Fibroblast of the aortic adventitia (primary cell): ENCODE results near the gene NRXN2. TPM values are rescaled to one million over a fixed set of nuclear protein-coding genes. Genes with fewer than 3 reads are reported as not detected.

Experiments used
- DNase-seq: peaks from one replicate; pipeline ENCODE4 v3.0.0-alpha.2; 2010; ENCODE audit warnings: low read depth
- H3K4me3 ChIP-seq: 2 replicates; pipeline ENCODE4 v1.5.1; 2011; ENCODE audit warnings: low read depth, mild to moderate bottlenecking, control low read depth, low read length, moderate library complexity
- CTCF ChIP-seq: IDR thresholded peaks from 2 replicates; pipeline ENCODE4 v1.5.1; 2011; ENCODE audit warnings: mild to moderate bottlenecking, low read length, control low read depth, inconsistent platforms; ENCODE audit not compliant: insufficient read depth
- total RNA-seq: library from RNA; depleted of rRNA; stranded (reverse); fragments of >200 nt; gene quantifications from 2 replicates; pipeline ENCODE4 v1.2.3, GENCODE V29; 2012; ENCODE audit warnings: low replicate concordance

The NRXN2 gene
- total RNA-seq, 1 donor, result 3.3 TPM

GRCh38 chr11:64558869-64559268, 164.1 kb downstream of the NRXN2 start:
- no peak for TF ChIP-seq CTCF
- no peak for DNase-seq
- H3K4me3 ChIP-seq, result no peak overlapping the region

DNA sequence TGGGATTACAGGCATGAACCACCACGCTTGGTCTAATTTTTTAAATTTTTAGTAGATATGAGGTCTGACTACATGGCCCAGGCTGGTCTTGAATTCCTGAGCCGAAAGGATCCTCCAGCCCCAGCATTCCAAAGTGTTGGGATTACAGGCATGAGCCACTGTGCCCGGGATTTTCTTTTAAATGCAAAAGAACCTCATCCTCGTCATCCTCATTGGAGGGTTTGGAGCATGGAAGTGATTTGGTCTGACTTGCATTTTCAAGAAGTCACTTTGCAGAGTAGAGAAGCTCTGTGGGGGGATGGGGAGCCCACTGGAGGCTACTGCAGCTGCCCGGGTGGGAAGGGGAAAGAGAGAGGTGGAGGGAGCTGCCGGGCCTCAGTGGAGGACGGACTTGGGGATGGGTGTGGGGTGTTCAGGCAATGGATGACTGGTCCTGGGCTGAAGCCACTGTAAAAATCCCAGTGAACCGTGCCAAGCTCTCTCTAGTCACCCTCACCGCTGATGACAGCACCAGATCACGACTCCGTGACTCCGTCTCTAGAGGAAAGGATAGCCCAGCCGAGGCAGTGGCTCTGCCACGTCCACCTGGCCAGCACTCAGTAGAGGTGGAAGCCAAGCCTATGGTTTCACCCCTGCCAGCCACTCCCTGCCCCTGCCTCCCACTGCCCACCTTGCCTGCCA, 164.8 kb downstream of the NRXN2 start:
- no peak overlapping the region for H3K4me3 ChIP-seq
- no peak for DNase-seq
- no peak for TF ChIP-seq CTCF

GRCh38 chr11:64556721-64557250, 166.2 kb downstream of the NRXN2 start:
- no peak for TF ChIP-seq CTCF

More at GRCh38 chr11:64556721-64557250, 166.2 kb downstream of the NRXN2 start:
- DNase-seq, result no peak
- no peak overlapping the region for H3K4me3 ChIP-seq

Other genes with a start within 250 kb of the NRXN2 start
- gene SLC22A11, start 167.3 kb downstream of the NRXN2 start, total RNA-seq, result not detected in 2 replicates
- gene SLC22A12, start 132.0 kb downstream of the NRXN2 start, total RNA-seq, result not detected in 2 replicates
- gene RASGRP2, start 20.9 kb upstream of the NRXN2 start, total RNA-seq, result 0.25 TPM in 1 of 2 replicates, not detected in the other
- gene PYGM, start 36.8 kb upstream of the NRXN2 start, total RNA-seq, result 0.63 and 1.7 TPM in 2 replicates
- gene SF1, start 55.3 kb upstream of the NRXN2 start, total RNA-seq, result 150 and 183 TPM in 2 replicates
- 9.6 and 11.4 TPM in 2 replicates for gene MAP4K2, start 80.0 kb upstream of the NRXN2 start, total RNA-seq
- 6.2 and 15.9 TPM in 2 replicates for gene MEN1, start 87.4 kb upstream of the NRXN2 start, total RNA-seq
- 0.08 and 0.09 TPM in 2 replicates for gene CDC42BPG, start 121.5 kb upstream of the NRXN2 start, total RNA-seq
- gene EHD1, start 155.4 kb upstream of the NRXN2 start, total RNA-seq, result 68.1 and 113 TPM in 2 replicates
- 18.2 and 18.8 TPM in 2 replicates for gene ATG2A, start 194.0 kb upstream of the NRXN2 start, total RNA-seq
- 7.9 and 9.3 TPM in 2 replicates for gene PPP2R5B, start 201.5 kb upstream of the NRXN2 start, total RNA-seq
- gene GPHA2, start 212.7 kb upstream of the NRXN2 start, total RNA-seq, result not detected in 2 replicates
- gene MAJIN, start 248.9 kb upstream of the NRXN2 start, total RNA-seq, result not detected in 2 replicates